ENCODE results near the gene PEX7.
"Not testable (repeated sequence)": the region's sequence is repeated elsewhere in the genome, so short reads cannot be mapped to it uniquely, and the experiment has no call there.

Gene PEX7

GRCh38 chr6:136843210-136843609, 20.8 kb downstream of the PEX7 start:
- H2BK120ac ChIP-seq (ENCODE audit: low read depth, low read length): no peak overlapping the region
- no peak overlapping the region for H3K4ac ChIP-seq (ENCODE audit: low read length)
- no peak overlapping the region for H2BK12ac ChIP-seq (ENCODE audit: low read length)
- H3K27ac ChIP-seq (replicated peaks; ENCODE audit: low read length): no peak overlapping the region
- no peaks in the 10 kb centered on the region for H3K79me1 ChIP-seq (ENCODE audit: low read depth, low read length)
- no peak overlapping the region for H2BK15ac ChIP-seq (ENCODE audit: low read length)
- no peak overlapping the region for H3K14ac ChIP-seq (ENCODE audit: low read length)
- no peak for DNase-seq (ENCODE audit: low spot score)
- no peak overlapping the region for H3K23ac ChIP-seq (ENCODE audit: low read depth, low read length, poor library complexity)
- no peak overlapping the region for H2AFZ ChIP-seq (ENCODE audit: low read length)
- WGBS, 2 donors (ENCODE audit: extremely low coverage in 2 of 2, insufficient read length in 2 of 2, insufficient replicate concordance in 1 of 2): no CpG with 5 or more reads among the region's 3 CpGs
- H3K9me3 ChIP-seq (replicated peaks in 1 of 2; ENCODE audit: control insufficient read depth in 2 of 2, insufficient read depth in 1 of 2, low read depth in 1 of 2, low read length in 2 of 2): no peaks in the 10 kb centered on the region
- H4K91ac ChIP-seq (ENCODE audit: low read depth, low read length, poor library complexity): no peak overlapping the region
- H3K36me3 ChIP-seq (replicated peaks in 1 of 2; ENCODE audit: control insufficient read depth in 2 of 2, insufficient read depth in 2 of 2, low read length in 2 of 2): no peaks in the 10 kb centered on the region
- H3K27me3 ChIP-seq (ENCODE audit: control insufficient read depth in 3 of 3, insufficient read depth in 3 of 3, low read depth in 1 of 3, low read length in 3 of 3): no peaks in the 10 kb centered on the region
- H2AK5ac ChIP-seq (ENCODE audit: low read depth, low read length): no peak overlapping the region
- H3K4me3 ChIP-seq (ENCODE audit: low read length in 2 of 2): no peak overlapping the region
- no peak overlapping the region for H2BK5ac ChIP-seq (ENCODE audit: low read length)
- H3K4me1 ChIP-seq (ENCODE audit: control insufficient read depth in 2 of 2, insufficient read depth in 1 of 2, low read depth in 1 of 2, low read length in 2 of 2): peaks cover 0 to 5% of the 10 kb centered on the region in 2 donors
- no peak overlapping the region for H4K8ac ChIP-seq (ENCODE audit: low read depth, low read length)
- H3K4me2 ChIP-seq (ENCODE audit: insufficient read depth, low read length, poor library complexity, severe bottlenecking): no peak overlapping the region
- H3K9ac ChIP-seq (ENCODE audit: low read depth, low read length, poor library complexity): no peak overlapping the region
- H3K18ac ChIP-seq (ENCODE audit: low read length): no peak overlapping the region

- Histone ChIP-seq H3K36me3 (replicated peaks in 1 of 2; ENCODE audit: control insufficient read depth in 2 of 2, insufficient read depth in 2 of 2, low read length in 2 of 2) (peaks cover 0 to 3% of the 10 kb centered on the region in 2 donors), H2AK5ac (ENCODE audit: low read depth, low read length) (no peak overlapping the region), H2BK120ac (ENCODE audit: low read depth, low read length) (no peak overlapping the region), H3K4me2 (ENCODE audit: insufficient read depth, low read length, poor library complexity, severe bottlenecking) (no peak overlapping the region), H3K9ac (ENCODE audit: low read depth, low read length, poor library complexity) (no peak overlapping the region), H3K27me3 (ENCODE audit: control insufficient read depth in 3 of 3, insufficient read depth in 3 of 3, low read depth in 1 of 3, low read length in 3 of 3) (no peaks in the 10 kb centered on the region), H3K79me1 (ENCODE audit: low read depth, low read length) (no peaks in the 10 kb centered on the region), H3K9me3 (replicated peaks in 1 of 2; ENCODE audit: control insufficient read depth in 2 of 2, insufficient read depth in 1 of 2, low read depth in 1 of 2, low read length in 2 of 2) (peaks cover 0 to 4% of the 10 kb centered on the region in 2 donors), H3K27ac (replicated peaks; ENCODE audit: low read length) (no peak overlapping the region), H2BK15ac (ENCODE audit: low read length) (no peak overlapping the region), H2AFZ (ENCODE audit: low read length) (no peak overlapping the region), H4K8ac (ENCODE audit: low read depth, low read length) (no peak overlapping the region), H4K91ac (ENCODE audit: low read depth, low read length, poor library complexity) (no peak overlapping the region), H3K18ac (ENCODE audit: low read length) (no peak overlapping the region), H2BK12ac (ENCODE audit: low read length) (no peak overlapping the region), H3K23ac (ENCODE audit: low read depth, low read length, poor library complexity) (no peak overlapping the region), H3K14ac (ENCODE audit: low read length) (no peak overlapping the region), H3K4me3 (ENCODE audit: low read length in 2 of 2) (no peak overlapping the region), H3K4ac (ENCODE audit: low read length) (no peak overlapping the region), H3K4me1 (ENCODE audit: control insufficient read depth in 2 of 2, insufficient read depth in 1 of 2, low read depth in 1 of 2, low read length in 2 of 2) (no peaks in the 10 kb centered on the region), H2BK5ac (ENCODE audit: low read length) (no peak overlapping the region)
- DNase-seq (ENCODE audit: low spot score): peak; percentile 32
- no CpG with 5 or more reads among the region's 3 CpGs for WGBS, 2 donors (ENCODE audit: extremely low coverage in 2 of 2, insufficient read length in 2 of 2, insufficient replicate concordance in 1 of 2)
Observed at GRCh38 chr6:136846046-136846445, 23.7 kb downstream of the PEX7 start.

GRCh38 chr6:136846477-136846876, 24.1 kb downstream of the PEX7 start:
- WGBS, 2 donors (ENCODE audit: extremely low coverage in 2 of 2, insufficient read length in 2 of 2, insufficient replicate concordance in 1 of 2): no CpG with 5 or more reads among the region's 4 CpGs
- H3K4me1 ChIP-seq (ENCODE audit: control insufficient read depth in 2 of 2, insufficient read depth in 1 of 2, low read depth in 1 of 2, low read length in 2 of 2): not testable (repeated sequence)

GRCh38 chr6:136849979-136850563, 27.7 kb downstream of the PEX7 start:
- not testable (repeated sequence) for H3K4me2 ChIP-seq (ENCODE audit: insufficient read depth, low read length, poor library complexity, severe bottlenecking); H3K9me3 ChIP-seq (replicated peaks in 1 of 2; ENCODE audit: control insufficient read depth in 2 of 2, insufficient read depth in 1 of 2, low read depth in 1 of 2, low read length in 2 of 2); H3K4ac ChIP-seq (ENCODE audit: low read length)

More at GRCh38 chr6:136846477-136846876, 24.1 kb downstream of the PEX7 start:
- H3K27me3 ChIP-seq (ENCODE audit: control insufficient read depth in 3 of 3, insufficient read depth in 3 of 3, low read depth in 1 of 3, low read length in 3 of 3); H2BK120ac ChIP-seq (ENCODE audit: low read depth, low read length); H3K23ac ChIP-seq (ENCODE audit: low read depth, low read length, poor library complexity); DNase-seq (ENCODE audit: low spot score); H4K91ac ChIP-seq (ENCODE audit: low read depth, low read length, poor library complexity); H2AFZ ChIP-seq (ENCODE audit: low read length); H3K4me3 ChIP-seq (ENCODE audit: low read length in 2 of 2); H3K36me3 ChIP-seq (replicated peaks in 1 of 2; ENCODE audit: control insufficient read depth in 2 of 2, insufficient read depth in 2 of 2, low read length in 2 of 2); H4K8ac ChIP-seq (ENCODE audit: low read depth, low read length); H3K18ac ChIP-seq (ENCODE audit: low read length); H3K9ac ChIP-seq (ENCODE audit: low read depth, low read length, poor library complexity); H3K14ac ChIP-seq (ENCODE audit: low read length); H3K27ac ChIP-seq (replicated peaks; ENCODE audit: low read length); H3K4me2 ChIP-seq (ENCODE audit: insufficient read depth, low read length, poor library complexity, severe bottlenecking); H3K4ac ChIP-seq (ENCODE audit: low read length); H2BK15ac ChIP-seq (ENCODE audit: low read length); H3K9me3 ChIP-seq (replicated peaks in 1 of 2; ENCODE audit: control insufficient read depth in 2 of 2, insufficient read depth in 1 of 2, low read depth in 1 of 2, low read length in 2 of 2); H2BK5ac ChIP-seq (ENCODE audit: low read length); H3K79me1 ChIP-seq (ENCODE audit: low read depth, low read length); H2AK5ac ChIP-seq (ENCODE audit: low read depth, low read length); H2BK12ac ChIP-seq (ENCODE audit: low read length): not testable (repeated sequence)

More at GRCh38 chr6:136849979-136850563, 27.7 kb downstream of the PEX7 start:
- H3K4me3 ChIP-seq (ENCODE audit: low read length in 2 of 2); H4K91ac ChIP-seq (ENCODE audit: low read depth, low read length, poor library complexity); H3K23ac ChIP-seq (ENCODE audit: low read depth, low read length, poor library complexity); H2AK5ac ChIP-seq (ENCODE audit: low read depth, low read length); H3K79me1 ChIP-seq (ENCODE audit: low read depth, low read length); H2BK5ac ChIP-seq (ENCODE audit: low read length); H2BK120ac ChIP-seq (ENCODE audit: low read depth, low read length); DNase-seq (ENCODE audit: low spot score); H3K27ac ChIP-seq (replicated peaks; ENCODE audit: low read length); H3K36me3 ChIP-seq (replicated peaks in 1 of 2; ENCODE audit: control insufficient read depth in 2 of 2, insufficient read depth in 2 of 2, low read length in 2 of 2); H3K18ac ChIP-seq (ENCODE audit: low read length); H3K27me3 ChIP-seq (ENCODE audit: control insufficient read depth in 3 of 3, insufficient read depth in 3 of 3, low read depth in 1 of 3, low read length in 3 of 3); H2AFZ ChIP-seq (ENCODE audit: low read length); H2BK12ac ChIP-seq (ENCODE audit: low read length); H3K14ac ChIP-seq (ENCODE audit: low read length); H4K8ac ChIP-seq (ENCODE audit: low read depth, low read length); H3K9ac ChIP-seq (ENCODE audit: low read depth, low read length, poor library complexity); H3K4me1 ChIP-seq (ENCODE audit: control insufficient read depth in 2 of 2, insufficient read depth in 1 of 2, low read depth in 1 of 2, low read length in 2 of 2); H2BK15ac ChIP-seq (ENCODE audit: low read length): not testable (repeated sequence)
- no CpG with 5 or more reads among the region's 4 CpGs for WGBS, 2 donors (ENCODE audit: extremely low coverage in 2 of 2, insufficient read length in 2 of 2, insufficient replicate concordance in 1 of 2)
